Kidney tubule cell (primary cell): ENCODE measurements around the gene ITFG1.
"Not testable (repeated sequence)": the region's sequence is repeated elsewhere in the genome, so short reads cannot be mapped to it uniquely, and the experiment has no call there.

Experiments
- DNase-seq: peaks from one replicate; pipeline ENCODE4 v3.0.0-alpha.2; 2018; ENCODE audit warnings: low spot score

The ITFG1 gene

GRCh38 chr16:47152501-47152900 lies 308.4 kb downstream of the ITFG1 start:
- DNase-seq, result not testable (repeated sequence)

GRCh38 chr16:47150067-47150466 lies 310.8 kb downstream of the ITFG1 start:
- no peak for DNase-seq

GRCh38 chr16:47144559-47144877 lies 316.3 kb downstream of the ITFG1 start:
- no peak for DNase-seq

GRCh38 chr16:47143677-47144558 lies 316.9 kb downstream of the ITFG1 start, which contains the start of gene NETO2:
Gene NETO2 (minus strand): TSS chr16:47143945. CDS start chr16:47143612, 333 bp downstream.
- peak; percentile 63 for DNase-seq

GRCh38 chr16:47142821-47143676 lies 317.8 kb downstream of the ITFG1 start:
- peak; percentile 74 for DNase-seq

GRCh38 chr16:47142486-47142820 lies 318.4 kb downstream of the ITFG1 start:
- peak; percentile 21 for DNase-seq

- peak; percentile 89 for DNase-seq
Measured at GRCh38 chr16:47141773-47142485, 318.9 kb downstream of the ITFG1 start.

- no peak for DNase-seq
Measured at GRCh38 chr16:47140686-47141085, 320.2 kb downstream of the ITFG1 start.

GRCh38 chr16:47139561-47140185 lies 321.2 kb downstream of the ITFG1 start:
- DNase-seq, result peak; percentile 47

GRCh38 chr16:47137925-47138324 lies 322.9 kb downstream of the ITFG1 start:
- DNase-seq, result not testable (repeated sequence)

GRCh38 chr16:47136099-47136842 lies 324.6 kb downstream of the ITFG1 start:
- peak; percentile 62 for DNase-seq

GRCh38 chr16:47134550-47134949 lies 326.3 kb downstream of the ITFG1 start:
- DNase-seq, result no peak

GRCh38 chr16:47132308-47132707 lies 328.6 kb downstream of the ITFG1 start:
- no peak for DNase-seq

GRCh38 chr16:47129755-47130435 lies 331.0 kb downstream of the ITFG1 start:
- no peak for DNase-seq

GRCh38 chr16:47127541-47127940 lies 333.3 kb downstream of the ITFG1 start:
- no peak for DNase-seq

- DNase-seq, result no peak
Measured at GRCh38 chr16:47125757-47126156, 335.1 kb downstream of the ITFG1 start.

- no peak for DNase-seq
Measured at GRCh38 chr16:47113130-47113529, 347.7 kb downstream of the ITFG1 start.

GRCh38 chr16:47110939-47111338 lies 349.9 kb downstream of the ITFG1 start:
- no peak for DNase-seq

- no peak for DNase-seq
Measured at GRCh38 chr16:47109361-47109760, 351.5 kb downstream of the ITFG1 start.
